NT2/D1 (cell line): Measurements from ENCODE around the gene MYLK.
"Not testable (repeated sequence)": the region's sequence is repeated elsewhere in the genome, so short reads cannot be mapped to it uniquely, and the experiment has no call there.

Experiments
- DNase-seq: peaks from one replicate; pipeline ENCODE4 v3.0.0-alpha.2; 2011; ENCODE audit warnings: low read depth, low spot score
- H3K27me3 ChIP-seq: 2 replicates; pipeline ENCODE4 v1.6.0; 2011; ENCODE audit warnings: mild to moderate bottlenecking; ENCODE audit not compliant: insufficient read length, insufficient read depth
- H3K36me3 ChIP-seq: 2 replicates; pipeline ENCODE4 v1.6.1; 2011; ENCODE audit warnings: mild to moderate bottlenecking, low read length, mixed read lengths; ENCODE audit not compliant: insufficient read depth, insufficient read length
- H3K4me1 ChIP-seq: 2 replicates; pipeline ENCODE4 v1.5.1; 2011; ENCODE audit not compliant: insufficient read depth, insufficient read length
- H3K4me3 ChIP-seq: 2 replicates; pipeline ENCODE4 v1.5.1; 2011; ENCODE audit warnings: low read depth; ENCODE audit not compliant: insufficient read length
- H3K9ac ChIP-seq: 2 replicates; pipeline ENCODE4 v1.6.0; 2011; ENCODE audit warnings: low read depth; ENCODE audit not compliant: insufficient read length
- H3K9me3 ChIP-seq: 2 replicates; pipeline ENCODE4 v1.5.1; 2011; ENCODE audit warnings: mild to moderate bottlenecking, low read length; ENCODE audit not compliant: insufficient read depth
- SUZ12 ChIP-seq: IDR thresholded peaks from 2 replicates; pipeline ENCODE4 v1.6.1; 2011; ENCODE audit not compliant: insufficient read length, insufficient read depth; ENCODE audit errors: extremely low read depth
- YY1 ChIP-seq: IDR thresholded peaks from 2 replicates; pipeline ENCODE4 v1.6.1; 2011; ENCODE audit not compliant: insufficient read length, insufficient read depth
- ZNF274 ChIP-seq: IDR thresholded peaks from 2 replicates; pipeline ENCODE4 v1.6.1; 2011; ENCODE audit warnings: mild to moderate bottlenecking, low read depth, low read length

The MYLK gene

DNA sequence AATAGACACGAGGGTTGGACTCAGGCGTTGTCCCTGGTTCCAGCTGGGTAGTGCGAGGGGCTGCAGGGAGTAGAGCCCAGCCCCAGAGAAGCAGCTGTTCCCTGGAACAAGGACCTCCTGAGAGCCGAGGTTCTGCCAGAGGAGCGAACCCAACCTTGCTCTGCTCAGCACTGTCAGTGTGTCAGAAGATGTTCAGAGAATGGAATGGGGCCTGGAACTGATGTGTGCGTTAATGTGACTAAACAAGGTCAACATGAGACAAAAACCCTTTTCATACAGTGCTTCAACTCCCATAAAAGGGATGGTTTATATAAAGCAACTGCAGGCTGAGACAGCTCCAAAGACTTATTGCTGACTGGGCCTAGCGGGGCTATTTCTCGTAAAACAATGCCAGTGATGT is 263.8 kb downstream of the MYLK start:
- H3K36me3 ChIP-seq, result peaks cover 26% of the 10 kb centered on the region
- DNase-seq, result no peak
- TF ChIP-seq SUZ12 (no peak), ZNF274 (no peak)
- H3K4me1 ChIP-seq, result peaks cover 4% of the 10 kb centered on the region
- no peaks in the 10 kb centered on the region for H3K27me3 ChIP-seq
- H3K9ac ChIP-seq, result no peak overlapping the region
- H3K4me3 ChIP-seq, result no peak overlapping the region
- H3K9me3 ChIP-seq, result no peaks in the 10 kb centered on the region

DNA sequence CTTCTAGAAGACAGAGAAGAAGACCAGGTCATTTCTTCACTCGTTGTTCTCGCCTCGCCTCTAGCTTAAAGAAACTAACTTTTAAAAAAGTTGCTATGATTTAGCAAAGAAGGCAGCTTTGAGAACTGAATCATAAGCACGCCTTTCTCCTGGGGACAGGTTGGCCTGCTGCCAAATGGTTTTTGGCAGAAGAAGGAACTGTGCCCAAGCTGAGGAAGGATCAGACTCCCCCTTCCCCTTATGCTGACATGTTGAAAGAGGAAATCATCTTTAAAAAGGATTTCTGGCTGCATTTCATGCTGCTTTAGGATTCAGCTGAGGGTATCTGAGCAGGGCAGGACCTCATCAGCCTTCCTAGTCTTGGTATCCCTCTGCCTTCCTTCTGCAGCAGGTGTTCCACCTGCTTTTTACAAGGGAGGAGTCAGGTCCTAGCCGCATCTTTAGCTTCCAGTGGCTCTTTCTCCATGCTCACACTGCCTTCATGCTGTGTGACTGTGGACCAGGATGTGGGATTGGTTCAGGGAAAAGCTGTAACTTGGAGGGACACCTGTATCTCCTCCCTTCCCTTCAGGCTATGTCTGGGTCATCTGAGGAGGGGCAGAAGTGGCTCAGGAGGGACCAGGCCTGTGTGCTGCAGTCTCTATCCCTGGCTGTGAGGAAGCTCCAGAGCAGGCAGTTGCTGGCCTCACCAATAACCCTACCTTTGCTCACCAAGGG is 265.2 kb downstream of the MYLK start:
- Histone ChIP-seq H3K27me3 (no peaks in the 10 kb centered on the region), H3K4me3 (no peak overlapping the region), H3K4me1 (peaks cover 4% of the 10 kb centered on the region), H3K9me3 (no peaks in the 10 kb centered on the region), H3K9ac (no peak overlapping the region), H3K36me3 (peaks cover 33% of the 10 kb centered on the region)
- DNase-seq, result no peak
- TF ChIP-seq SUZ12 (no peak), ZNF274 (no peak), YY1 (no peak)

DNA sequence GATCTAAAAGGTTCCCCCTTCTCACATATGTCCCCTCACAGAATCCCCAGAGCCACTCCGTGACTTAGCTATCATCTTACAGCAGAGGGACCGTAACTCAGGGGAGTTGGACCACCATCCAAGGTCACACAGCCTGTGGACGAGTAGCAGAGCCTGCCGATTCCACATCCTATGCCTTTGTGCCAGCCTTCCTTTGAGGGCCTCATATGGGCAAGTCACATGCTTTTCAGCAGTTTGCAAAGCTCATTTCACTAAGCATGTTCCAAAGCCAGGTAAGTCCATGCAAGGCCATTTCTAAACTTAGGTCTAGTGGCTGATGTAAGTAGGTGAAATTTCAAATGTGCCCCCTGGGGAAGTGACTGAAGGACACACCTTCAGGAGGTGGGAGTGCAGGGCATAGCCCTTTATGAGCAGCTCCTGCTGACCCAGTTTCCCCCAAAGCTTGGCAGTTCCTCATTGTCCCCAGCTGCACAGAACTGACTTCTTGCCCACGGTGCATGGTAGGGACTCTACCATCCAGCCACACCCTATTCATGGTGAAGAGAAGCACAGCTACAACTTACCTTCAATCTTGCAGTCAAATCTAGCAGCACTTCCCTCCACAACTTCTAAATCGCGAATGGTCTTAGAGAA is 265.9 kb downstream of the MYLK start:
- no peak for DNase-seq
- H3K27me3 ChIP-seq, result no peaks in the 10 kb centered on the region
- H3K36me3 ChIP-seq, result peaks cover 40% of the 10 kb centered on the region
- H3K4me1 ChIP-seq, result peaks cover 4% of the 10 kb centered on the region
- no peak for TF ChIP-seq ZNF274
- no peak for TF ChIP-seq YY1
- TF ChIP-seq SUZ12, result no peak
- no peaks in the 10 kb centered on the region for H3K9me3 ChIP-seq
- H3K4me3 ChIP-seq, result no peak overlapping the region
- H3K9ac ChIP-seq, result no peak overlapping the region

DNA sequence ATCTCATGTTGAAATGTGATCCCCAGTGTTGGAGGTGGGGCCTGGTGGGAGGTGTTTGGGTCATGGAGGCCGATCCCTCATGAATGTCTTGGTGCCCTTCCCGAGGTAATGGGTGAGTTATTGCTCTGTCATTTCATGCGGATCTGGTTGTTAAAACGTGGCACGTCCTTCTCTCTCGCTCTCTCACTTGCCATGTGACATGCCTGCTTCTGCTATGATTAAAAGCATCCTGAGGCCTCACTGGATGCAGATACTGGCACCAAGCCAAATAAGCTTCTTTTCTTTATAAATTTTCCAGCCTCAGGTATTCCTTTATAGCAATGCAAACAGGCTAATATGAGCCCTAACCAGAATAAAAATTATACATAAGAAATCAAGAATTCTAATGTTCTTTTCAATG is 267.5 kb downstream of the MYLK start:
- no peak overlapping the region for H3K9ac ChIP-seq
- peaks cover 2% of the 10 kb centered on the region for H3K4me1 ChIP-seq
- no peaks in the 10 kb centered on the region for H3K9me3 ChIP-seq
- no peaks in the 10 kb centered on the region for H3K27me3 ChIP-seq
- H3K4me3 ChIP-seq, result no peak overlapping the region
- no peak for DNase-seq
- no peak for TF ChIP-seq YY1
- no peak for TF ChIP-seq SUZ12
- no peak for TF ChIP-seq ZNF274
- H3K36me3 ChIP-seq, result peaks cover 55% of the 10 kb centered on the region

DNA sequence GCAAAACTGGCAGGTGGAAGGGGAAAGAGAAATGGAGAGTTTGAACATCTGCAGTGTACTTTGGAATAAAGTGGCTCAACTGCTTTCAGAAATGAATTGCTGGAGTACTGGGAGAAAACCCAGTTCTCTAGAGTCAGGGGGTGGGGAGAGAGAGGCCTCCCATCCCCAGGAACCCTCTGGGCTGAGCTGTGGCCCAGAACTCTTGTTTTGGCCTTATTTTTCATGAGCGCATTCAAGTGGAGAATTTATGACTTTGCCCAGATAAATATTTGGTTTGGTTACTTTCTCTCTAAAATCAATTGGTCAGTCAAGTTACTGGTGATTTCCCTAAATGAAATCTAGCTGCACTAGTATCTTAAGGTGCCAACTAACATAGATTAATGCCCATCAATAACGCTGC is 270.6 kb downstream of the MYLK start:
- no peak for DNase-seq
- Histone ChIP-seq H3K36me3 (peaks cover 65% of the 10 kb centered on the region), H3K9ac (no peak overlapping the region), H3K4me1 (no peaks in the 10 kb centered on the region), H3K4me3 (no peak overlapping the region), H3K9me3 (no peaks in the 10 kb centered on the region), H3K27me3 (no peaks in the 10 kb centered on the region)
- TF ChIP-seq ZNF274, result no peak
- TF ChIP-seq SUZ12, result no peak
- TF ChIP-seq YY1, result no peak

DNA sequence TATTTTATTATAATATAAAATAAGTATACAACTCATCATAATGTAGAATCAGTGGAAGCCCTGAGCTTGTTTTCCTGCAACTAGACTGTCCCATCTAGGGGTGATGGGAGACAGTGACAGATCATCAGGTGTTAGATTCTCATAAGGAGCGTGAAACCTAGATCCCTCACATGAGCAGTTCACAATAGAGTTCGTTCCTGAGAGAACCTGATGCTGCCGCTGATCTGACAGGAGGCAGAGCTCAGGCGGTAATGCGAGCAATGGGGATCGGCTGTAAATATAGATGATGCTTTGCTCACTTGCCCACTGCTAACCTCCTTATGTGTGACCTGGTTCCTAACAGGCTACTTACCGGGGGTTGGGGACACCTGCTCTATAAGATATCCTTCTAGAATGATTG is 272.5 kb downstream of the MYLK start:
- H3K9me3 ChIP-seq, H3K27me3 ChIP-seq, H3K9ac ChIP-seq, H3K4me1 ChIP-seq, H3K4me3 ChIP-seq, DNase-seq: not testable (repeated sequence)
- peaks cover 56% of the 10 kb centered on the region for H3K36me3 ChIP-seq

DNA sequence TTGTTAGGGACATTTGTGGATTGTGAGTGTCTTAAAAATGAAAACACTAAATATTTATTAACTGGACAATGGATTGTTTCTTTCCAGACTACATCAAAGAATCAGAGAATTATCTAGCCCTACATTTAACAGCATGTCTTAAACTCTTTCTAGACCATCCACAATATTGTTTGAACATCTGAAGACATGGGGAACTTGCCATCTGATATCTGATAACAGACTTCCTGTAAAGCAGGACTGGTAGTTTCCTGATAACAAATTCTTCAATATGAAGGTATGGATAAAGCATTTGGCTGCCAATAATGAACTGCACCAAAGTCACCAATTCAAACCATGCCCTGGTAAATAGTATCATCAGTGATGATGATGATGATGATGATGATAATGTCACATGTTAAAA is 273.1 kb downstream of the MYLK start:
- no peaks in the 10 kb centered on the region for H3K27me3 ChIP-seq
- H3K9ac ChIP-seq, result no peak overlapping the region
- no peak overlapping the region for H3K4me3 ChIP-seq
- H3K36me3 ChIP-seq, result peaks cover 52% of the 10 kb centered on the region
- H3K4me1 ChIP-seq, result no peaks in the 10 kb centered on the region
- H3K9me3 ChIP-seq, result no peaks in the 10 kb centered on the region
- no peak for TF ChIP-seq YY1
- no peak for TF ChIP-seq SUZ12
- TF ChIP-seq ZNF274, result no peak
- DNase-seq, result no peak

DNA sequence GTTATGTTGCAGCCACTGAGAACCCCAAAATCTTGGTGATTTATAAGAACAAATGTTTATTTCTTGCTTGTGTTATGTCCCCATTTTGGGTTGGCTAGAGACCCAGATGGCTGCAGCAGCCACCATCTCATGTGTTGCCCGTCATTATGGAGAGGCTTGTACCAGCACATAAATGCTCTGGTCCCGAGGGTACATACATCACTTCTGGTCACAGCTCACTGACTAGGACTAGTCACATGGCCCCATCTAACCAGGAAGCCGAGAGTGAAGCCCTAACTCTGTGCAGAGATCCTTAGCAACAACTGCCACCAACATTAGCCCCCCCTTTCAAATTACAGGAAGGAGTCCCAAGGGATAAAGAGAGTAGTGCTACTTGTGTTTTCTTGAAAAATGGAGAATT is 273.8 kb downstream of the MYLK start:
- TF ChIP-seq YY1, result no peak
- TF ChIP-seq ZNF274, result no peak
- TF ChIP-seq SUZ12, result no peak
- Histone ChIP-seq H3K27me3 (no peaks in the 10 kb centered on the region), H3K9me3 (no peaks in the 10 kb centered on the region), H3K36me3 (peaks cover 52% of the 10 kb centered on the region), H3K4me3 (no peak overlapping the region), H3K4me1 (no peaks in the 10 kb centered on the region), H3K9ac (no peak overlapping the region)
- DNase-seq, result no peak
